ENCODE data around the gene JARID2.
A peak's percentile ranks its signal among the peaks of the same experiment; 100 is the strongest.

Gene JARID2

GRCh38 chr6:15427331-15428070 lies 181.6 kb downstream of the JARID2 start:
- DNase-seq, result no peak

DNA sequence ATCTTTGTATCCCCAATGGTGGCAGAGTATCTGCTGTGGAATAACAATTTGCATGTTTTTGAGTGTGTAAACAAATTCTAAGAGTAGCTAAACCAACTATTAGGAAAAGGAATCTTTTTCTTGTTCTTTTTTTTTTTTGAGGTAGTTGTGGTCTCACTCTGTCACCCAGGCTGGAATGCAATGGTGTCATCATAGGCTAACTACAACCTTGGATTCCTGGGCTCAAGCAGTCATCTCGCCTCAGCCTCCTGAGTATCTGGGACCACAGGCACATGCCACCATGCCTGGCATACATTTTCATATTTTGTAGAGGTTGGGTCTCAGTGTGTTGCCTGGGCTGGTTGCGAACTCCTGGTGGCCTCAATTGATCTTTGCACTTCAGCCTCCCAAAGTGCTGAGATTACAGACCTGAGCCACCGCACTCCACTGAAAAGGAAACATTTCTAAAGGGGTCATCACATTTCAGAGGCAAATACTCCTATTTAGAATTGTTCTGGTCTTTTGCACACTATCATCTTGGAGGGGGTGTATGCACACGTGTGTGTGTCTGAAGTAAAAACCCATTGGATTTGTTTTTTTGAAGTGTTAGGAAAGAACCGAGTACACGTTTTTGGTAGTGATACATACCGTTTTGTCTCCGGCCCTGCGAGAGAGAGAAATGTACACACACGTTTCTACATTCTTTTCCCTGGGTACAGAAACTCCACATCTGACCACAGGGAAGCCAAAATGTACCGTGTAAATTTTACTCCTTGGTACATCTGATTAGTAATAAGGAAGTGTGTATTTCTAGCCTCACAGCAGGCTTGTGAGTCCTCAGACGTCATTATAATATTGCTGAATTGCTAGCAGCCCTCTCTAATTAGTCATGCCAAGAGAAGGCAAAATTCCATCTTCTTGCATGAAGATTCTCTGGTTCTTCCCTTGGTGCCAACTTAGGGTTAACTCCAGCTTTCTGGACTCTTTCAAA lies 183.6 kb downstream of the JARID2 start:
- no peak for DNase-seq

DNA sequence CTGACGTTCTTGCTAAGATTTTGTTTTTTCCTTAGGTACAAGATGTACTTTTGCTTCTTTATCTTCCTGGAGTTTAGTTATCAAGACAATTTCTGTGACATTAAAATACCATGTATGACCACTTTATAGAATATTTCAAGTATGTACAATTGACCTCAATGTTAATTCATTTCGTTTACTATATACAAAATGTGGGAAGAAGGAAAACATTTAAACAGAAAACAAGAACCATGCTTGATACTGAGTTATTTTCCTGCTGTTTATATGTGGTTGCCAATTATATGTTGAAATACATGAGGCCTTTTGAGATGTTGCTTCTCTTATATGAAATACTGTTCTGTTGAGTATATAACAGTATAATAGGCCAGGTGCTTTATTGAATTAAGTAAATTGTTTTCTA lies 184.3 kb downstream of the JARID2 start:
- no peak for DNase-seq

- DNase-seq, result no peak
These were observed 185.1 kb downstream of the JARID2 start for GRCh38 chr6:15430931-15431405.

DNA sequence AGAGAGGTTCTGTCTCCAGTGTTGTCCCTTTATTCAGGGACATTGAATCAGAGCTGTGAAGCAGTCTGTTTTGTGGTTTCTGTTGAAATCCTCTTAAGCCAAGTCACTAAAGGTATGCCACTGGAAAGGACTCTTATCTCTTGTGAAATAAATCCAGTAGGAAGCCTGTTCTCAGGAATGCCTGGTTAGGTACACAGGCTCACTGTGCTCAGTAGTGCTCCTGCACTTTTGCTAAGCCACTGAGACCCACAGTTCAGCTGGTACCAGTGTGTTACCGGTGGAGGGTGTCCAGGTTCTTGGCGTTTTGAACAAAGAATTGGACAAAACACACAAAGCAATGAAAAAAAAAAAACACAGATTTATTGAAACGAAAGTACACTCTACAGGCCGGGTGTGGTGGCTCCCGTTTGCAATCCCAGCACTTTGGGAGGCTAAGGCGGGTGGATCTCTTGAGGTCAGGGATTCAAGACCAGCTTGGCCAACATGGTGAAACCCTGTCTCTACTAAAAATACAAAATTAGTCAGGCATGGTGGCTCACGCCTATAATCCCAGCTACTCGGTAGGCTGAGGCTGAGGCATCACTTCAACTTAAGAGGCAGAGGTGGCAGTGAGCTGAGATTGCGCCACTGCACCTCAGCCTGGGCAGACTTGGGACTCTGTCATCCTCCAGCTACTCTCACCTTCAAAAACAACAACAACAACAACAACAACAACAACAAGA lies 186.1 kb downstream of the JARID2 start:
- no peak for DNase-seq

- no peak for DNase-seq
These were observed 187.6 kb downstream of the JARID2 start for GRCh38 chr6:15433511-15433861.

- no peak for DNase-seq
These were observed 188.4 kb downstream of the JARID2 start for GRCh38 chr6:15434263-15434662.

DNA sequence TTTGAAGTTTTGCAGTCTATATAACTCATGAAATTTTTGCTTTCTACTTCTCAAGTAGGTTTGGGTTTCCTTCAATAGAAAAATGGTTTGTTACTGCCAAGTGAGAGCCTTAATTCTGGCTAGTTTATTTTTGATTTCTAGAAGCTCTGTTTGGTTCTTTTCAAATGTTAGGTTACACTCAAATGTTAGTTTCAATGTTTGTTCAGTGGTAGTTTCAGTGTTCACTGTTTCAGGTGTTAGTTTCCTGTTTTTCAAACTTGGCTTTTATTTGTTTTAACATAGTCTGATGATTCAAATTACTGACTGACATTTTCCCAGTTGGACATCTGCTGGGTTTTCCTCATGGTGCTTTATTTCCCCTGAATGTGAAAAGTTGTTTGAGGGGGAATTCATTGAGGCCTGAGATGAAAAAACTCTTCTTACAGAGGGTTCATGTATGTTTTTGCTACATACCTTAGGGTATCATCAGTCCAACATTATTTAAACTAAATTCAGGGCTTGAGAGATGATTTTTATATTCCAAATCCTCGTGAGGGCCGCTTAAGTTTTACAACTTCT lies 189.0 kb downstream of the JARID2 start:
- no peak for DNase-seq

GRCh38 chr6:15435468-15435867 lies 189.6 kb downstream of the JARID2 start:
- DNase-seq, result no peak

DNA sequence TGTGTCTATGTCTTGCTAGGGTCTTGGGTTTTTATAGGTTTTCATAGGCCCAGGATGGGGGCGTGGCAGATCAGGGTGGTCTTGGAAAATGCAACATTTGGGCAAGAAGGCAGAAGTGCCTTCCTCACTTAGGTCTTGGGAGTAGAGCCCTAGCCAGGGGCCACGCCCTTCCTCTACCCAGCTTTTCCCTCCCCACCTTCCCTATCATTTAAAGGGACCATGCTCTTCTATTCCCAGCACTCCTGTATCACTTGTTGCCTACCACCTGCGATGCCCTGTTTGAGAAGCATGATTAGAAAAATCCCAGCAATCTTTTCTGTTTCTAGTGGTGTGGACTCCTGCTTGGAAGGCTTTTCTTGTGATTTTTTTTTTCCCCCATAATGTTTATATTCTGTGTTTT lies 190.6 kb downstream of the JARID2 start:
- DNase-seq, result no peak

DNA sequence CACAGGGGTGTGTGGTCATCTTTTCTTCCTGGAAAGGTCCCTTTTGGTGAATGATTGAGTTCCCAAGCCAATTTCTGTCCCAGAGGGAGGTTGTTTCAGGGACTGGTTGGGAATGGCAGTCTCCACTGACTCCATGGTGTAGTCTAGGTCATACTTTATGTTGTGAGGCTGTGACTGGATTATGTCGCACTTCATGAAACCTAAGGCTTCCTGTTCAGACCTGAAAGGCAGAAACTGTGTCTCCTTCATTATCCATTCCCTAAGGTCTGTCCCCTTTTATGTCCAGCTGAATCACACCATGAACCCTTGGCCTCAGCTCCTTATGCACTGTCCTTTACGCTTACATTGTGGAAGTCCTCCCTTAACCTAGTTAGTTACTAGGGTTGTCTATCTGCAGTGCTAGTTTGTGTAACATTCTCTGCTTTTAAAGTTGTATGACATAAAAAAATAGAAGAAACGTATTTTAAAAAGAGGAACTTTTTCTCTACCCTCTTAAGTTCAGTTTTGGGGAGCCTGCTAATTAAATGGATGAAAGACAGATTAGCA lies 191.3 kb downstream of the JARID2 start:
- no peak for DNase-seq

DNA sequence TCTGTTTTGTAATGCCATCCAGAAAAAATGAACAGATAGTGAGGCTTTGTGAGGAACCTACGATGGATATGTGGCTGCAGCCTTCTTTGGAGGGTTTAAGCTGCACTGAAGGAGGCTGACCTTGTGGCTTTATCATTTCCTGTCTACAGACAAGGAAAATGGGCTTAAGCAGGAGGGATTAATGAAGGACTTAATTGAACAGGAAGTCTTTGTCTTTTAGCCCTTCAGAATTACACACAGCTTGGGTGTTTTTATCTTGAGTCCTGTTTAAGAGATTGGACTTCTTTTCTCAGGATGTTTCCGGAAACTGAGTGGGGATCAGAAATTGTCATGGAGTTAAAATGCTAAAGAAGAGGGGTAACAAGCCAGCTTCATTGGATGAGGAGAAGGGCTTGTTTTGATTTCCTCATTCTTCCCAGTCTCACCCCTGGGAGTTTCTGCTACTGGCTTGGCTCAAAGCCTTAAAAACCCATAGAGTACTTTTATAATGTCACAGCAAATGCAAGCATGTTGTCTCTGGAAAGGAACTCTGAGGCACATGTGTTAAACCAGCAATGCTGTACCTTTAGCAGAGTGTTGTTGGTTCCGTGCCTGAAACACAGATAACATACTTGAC lies 193.6 kb downstream of the JARID2 start:
- no peak for DNase-seq

DNA sequence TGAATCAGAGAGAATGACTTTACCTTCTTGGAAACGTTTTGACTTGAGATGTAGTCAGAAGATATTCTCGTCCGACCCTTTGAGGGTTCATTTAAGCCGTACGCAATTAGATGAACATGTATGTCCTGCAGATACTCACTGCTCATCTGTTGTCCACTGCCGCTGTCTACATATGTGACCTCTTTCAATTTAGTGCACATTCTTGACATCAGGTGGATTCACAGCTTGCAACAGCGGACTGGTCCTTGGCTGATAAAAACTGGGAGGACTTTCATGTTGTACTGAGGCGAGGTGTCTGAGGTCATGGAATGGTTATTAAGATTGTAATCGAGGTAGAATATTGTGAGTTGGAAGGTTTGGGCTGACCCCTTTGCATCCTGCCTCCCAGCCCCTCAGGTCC lies 194.2 kb downstream of the JARID2 start:
- DNase-seq, result no peak

- peak; percentile 10 for DNase-seq
These were observed 195.5 kb downstream of the JARID2 start for GRCh38 chr6:15441215-15441868.

- DNase-seq, result no peak
These were observed 196.1 kb downstream of the JARID2 start for GRCh38 chr6:15441981-15442380.

DNA sequence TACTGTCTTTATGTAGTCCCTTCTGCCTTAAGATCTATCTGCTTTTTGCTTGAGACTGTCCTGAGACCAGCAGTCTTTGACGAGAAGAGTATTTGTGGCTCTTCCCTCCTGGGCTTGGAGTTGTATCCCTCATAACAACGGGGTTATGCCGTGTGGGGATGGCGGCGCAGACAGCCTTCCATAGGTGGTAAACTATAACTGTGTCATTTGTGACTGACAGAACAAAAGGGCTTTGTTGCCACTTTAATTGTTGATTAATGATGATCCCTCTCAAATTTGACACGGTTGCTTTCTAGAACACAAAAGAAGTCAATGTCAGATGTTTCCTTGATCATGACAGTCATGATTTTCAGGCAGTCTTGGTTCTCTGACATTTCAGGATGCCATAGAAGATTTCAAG lies 196.6 kb downstream of the JARID2 start:
- no peak for DNase-seq

- DNase-seq, result no peak
These were observed 197.4 kb downstream of the JARID2 start for GRCh38 chr6:15443119-15443830.

- no peak for DNase-seq
These were observed 198.3 kb downstream of the JARID2 start for GRCh38 chr6:15444081-15444731.

DNA sequence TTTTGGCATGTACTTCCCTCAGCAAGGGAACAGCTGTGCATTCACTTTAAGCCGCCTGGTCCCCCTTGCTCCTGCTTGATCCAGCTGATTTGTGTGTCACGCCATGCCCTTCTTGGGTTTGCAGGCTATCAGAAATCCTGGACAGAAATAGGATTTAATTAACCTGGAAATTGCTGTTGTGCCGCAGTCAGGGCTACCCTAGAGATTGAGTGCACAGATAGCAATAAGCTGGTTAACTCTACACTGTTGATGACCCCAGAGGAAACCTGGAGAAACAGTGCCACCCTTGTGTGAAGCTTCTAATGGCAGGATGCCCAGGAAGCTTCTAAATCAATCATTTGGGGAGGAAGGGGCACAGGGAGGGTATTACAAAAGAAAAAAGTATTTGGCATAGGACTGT lies 199.0 kb downstream of the JARID2 start:
- no peak for DNase-seq

- no peak for DNase-seq
These were observed 201.8 kb downstream of the JARID2 start for GRCh38 chr6:15447546-15448267.

All from stimulated activated CD4-positive, alpha-beta T cell treated with anti-CD3 and anti-CD28 coated beads, Interleukin-4, amount 100 ng/mL, for 1 hour (primary cell).